Gastrocnemius medialis (tissue), 4 donors: ENCODE measurements around the gene GALNT6. TPM values are rescaled to one million over a fixed set of nuclear protein-coding genes. Genes with fewer than 3 reads are reported as not detected.

Source experiments
- ATAC-seq, 2 donors: fragments of 150-250 bp; one replicate each; pipeline ENCODE4 v1.9.1; 2016
- DNase-seq, 2 donors: peaks; one replicate each; pipeline ENCODE4 v3.0.0-alpha.2; 2019
- H3K27ac ChIP-seq, 4 donors: fragments of 200-600 bp; sonication (generic); 1 replicate in 1 of 4; 2 replicates in 3 of 4; pipeline ENCODE4 v1.5.1; 2016 to 2018; ENCODE audit warnings: mild to moderate bottlenecking in 2 of 4, moderate library complexity in 1 of 4
- H3K27me3 ChIP-seq, 3 donors: fragments of 200-600 bp; sonication (generic) in 2 of 3; 1 replicate in 1 of 3; 2 replicates in 2 of 3; pipeline versions ENCODE4 v1.5.1 to v1.6.0; 2016 to 2019; ENCODE audit warnings: mild to moderate bottlenecking in 1 of 3, moderate library complexity in 1 of 3
- H3K36me3 ChIP-seq, 2 donors: fragments of 200-600 bp; sonication (generic) in 1 of 2; one replicate each; pipeline ENCODE4 v1.5.1; 2017 to 2018
- H3K4me1 ChIP-seq, 2 donors: fragments of 200-600 bp; sonication (generic) in 1 of 2; one replicate each; pipeline ENCODE4 v1.5.1; 2016 to 2017; ENCODE audit warnings: mild to moderate bottlenecking in 2 of 2
- H3K4me3 ChIP-seq, 4 donors: fragments of 200-600 bp; sonication (generic) in 3 of 4; 1 replicate in 1 of 4; 2 replicates in 3 of 4; pipeline ENCODE4 v1.5.1; 2016 to 2019; ENCODE audit warnings: mild to moderate bottlenecking in 2 of 4
- H3K9me3 ChIP-seq, 3 donors: fragments of 200-600 bp; sonication (generic) in 2 of 3; 1 replicate in 1 of 3; 2 replicates in 2 of 3; pipeline ENCODE4 v1.5.1; 2016 to 2019
- POLR2A ChIP-seq, 2 donors: fragments of 450-650 bp; IDR thresholded peaks; one replicate each; pipeline ENCODE4 v1.6.1; 2017; ENCODE audit warnings: antibody characterized with exemption in 2 of 2, mild to moderate bottlenecking in 2 of 2, moderate library complexity in 2 of 2
- in situ Hi-C, 4 donors: fragments of 200-750 bp; cut with MboI; loops; one replicate each; pipeline versions ENCODE4 v1.15.0 to v1.8.0; 2017; ENCODE audit warnings: low sequenced_read_pairs in 4 of 4
- intact Hi-C: fragments of 100-400 bp; cut with DNase I; formaldehyde crosslinking; loops from one replicate; pipeline ENCODE4 v1.15.1; 2023; ENCODE audit warnings: low total_unique reads
- total RNA-seq, 4 donors: library from RNA; depleted of rRNA; stranded (reverse); fragments of >200 nt; gene quantifications; one replicate each; pipeline versions ENCODE4 v1.1.0 to v1.2.3, GENCODE V29; 2016
- TF ChIP-seq, protein P1 (sequence below), 5 experiments: fragments of 450-650 bp in 3 of 5; fragments of 200-600 bp in 2 of 5; sonication (generic) in 2 of 5; IDR thresholded peaks in 4 of 5; conservative IDR thresholded peaks in 1 of 5; 1 replicate in 4 of 5; 2 replicates in 1 of 5; pipeline ENCODE4 v1.5.1; 2016 to 2019; ENCODE audit warnings: antibody characterized with exemption in 5 of 5, mild to moderate bottlenecking in 3 of 5, moderate library complexity in 3 of 5

Gene GALNT6
- total RNA-seq, 4 donors from 2014 or later: 0.24 to 0.51 (median 0.37) TPM

- Histone ChIP-seq H3K4me1 (no peaks in the 10 kb centered on the region), H3K27me3 (no peaks in the 10 kb centered on the region), H3K36me3 (no peaks in the 10 kb centered on the region), H3K9me3 (no peaks in the 10 kb centered on the region), H3K4me3 (no peak overlapping the region), H3K27ac (no peak overlapping the region)
- DNase-seq (no peak), ATAC-seq (no peak)
- no peak for TF ChIP-seq POLR2A (IDR thresholded peaks at IDR 0.05)
- TF ChIP-seq, protein P1, sequence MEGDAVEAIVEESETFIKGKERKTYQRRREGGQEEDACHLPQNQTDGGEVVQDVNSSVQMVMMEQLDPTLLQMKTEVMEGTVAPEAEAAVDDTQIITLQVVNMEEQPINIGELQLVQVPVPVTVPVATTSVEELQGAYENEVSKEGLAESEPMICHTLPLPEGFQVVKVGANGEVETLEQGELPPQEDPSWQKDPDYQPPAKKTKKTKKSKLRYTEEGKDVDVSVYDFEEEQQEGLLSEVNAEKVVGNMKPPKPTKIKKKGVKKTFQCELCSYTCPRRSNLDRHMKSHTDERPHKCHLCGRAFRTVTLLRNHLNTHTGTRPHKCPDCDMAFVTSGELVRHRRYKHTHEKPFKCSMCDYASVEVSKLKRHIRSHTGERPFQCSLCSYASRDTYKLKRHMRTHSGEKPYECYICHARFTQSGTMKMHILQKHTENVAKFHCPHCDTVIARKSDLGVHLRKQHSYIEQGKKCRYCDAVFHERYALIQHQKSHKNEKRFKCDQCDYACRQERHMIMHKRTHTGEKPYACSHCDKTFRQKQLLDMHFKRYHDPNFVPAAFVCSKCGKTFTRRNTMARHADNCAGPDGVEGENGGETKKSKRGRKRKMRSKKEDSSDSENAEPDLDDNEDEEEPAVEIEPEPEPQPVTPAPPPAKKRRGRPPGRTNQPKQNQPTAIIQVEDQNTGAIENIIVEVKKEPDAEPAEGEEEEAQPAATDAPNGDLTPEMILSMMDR (IDR thresholded peaks at IDR 0.05 in 4 of 5, conservative IDR thresholded peaks at IDR 0.05 in 1 of 5): no peak
- in situ Hi-C loops: no loop called here
- intact Hi-C loops: no loop called here
Observed at GRCh38 chr12:51362307-51362706, 28.9 kb downstream of the GALNT6 start.

- ATAC-seq (no peak), DNase-seq (no peak)
- H3K4me3 ChIP-seq: no peak overlapping the region
- no peaks in the 10 kb centered on the region for H3K4me1 ChIP-seq
- intact Hi-C loops: no loop called here
- no peaks in the 10 kb centered on the region for H3K27me3 ChIP-seq
- TF ChIP-seq, protein P1 (IDR thresholded peaks at IDR 0.05 in 4 of 5, conservative IDR thresholded peaks at IDR 0.05 in 1 of 5): no peak
- TF ChIP-seq POLR2A (IDR thresholded peaks at IDR 0.05): no peak
- H3K36me3 ChIP-seq: no peaks in the 10 kb centered on the region
- in situ Hi-C loops: no loop called here
- no peaks in the 10 kb centered on the region for H3K9me3 ChIP-seq
- H3K27ac ChIP-seq: no peak overlapping the region
Observed at GRCh38 chr12:51361161-51362016, 29.8 kb downstream of the GALNT6 start.

GRCh38 chr12:51360315-51360714 is 30.9 kb downstream of the GALNT6 start:
- H3K27me3 ChIP-seq: no peaks in the 10 kb centered on the region
- no peak for ATAC-seq
- H3K9me3 ChIP-seq: no peaks in the 10 kb centered on the region
- in situ Hi-C loops (no loop called here), intact Hi-C loops (no loop called here)
- no peak for DNase-seq
- no peaks in the 10 kb centered on the region for H3K4me1 ChIP-seq
- no peak overlapping the region for H3K4me3 ChIP-seq
- no peaks in the 10 kb centered on the region for H3K36me3 ChIP-seq
- no peak overlapping the region for H3K27ac ChIP-seq
- no peak for TF ChIP-seq POLR2A (IDR thresholded peaks at IDR 0.05)
- TF ChIP-seq, protein P1 (IDR thresholded peaks at IDR 0.05 in 4 of 5, conservative IDR thresholded peaks at IDR 0.05 in 1 of 5): no peak

- TF ChIP-seq, protein P1 (IDR thresholded peaks at IDR 0.05 in 4 of 5, conservative IDR thresholded peaks at IDR 0.05 in 1 of 5): no peak
- TF ChIP-seq POLR2A (IDR thresholded peaks at IDR 0.05): no peak
- ATAC-seq (no peak), DNase-seq (no peak)
- Histone ChIP-seq H3K27me3 (no peaks in the 10 kb centered on the region), H3K9me3 (no peaks in the 10 kb centered on the region), H3K36me3 (no peaks in the 10 kb centered on the region), H3K4me3 (no peak overlapping the region), H3K4me1 (no peaks in the 10 kb centered on the region), H3K27ac (no peak overlapping the region)
- intact Hi-C loops (no loop called here), in situ Hi-C loops (no loop called here)
Observed at GRCh38 chr12:51359851-51360250, 31.4 kb downstream of the GALNT6 start.
